Lung (tissue), 12 donors: Measurements from ENCODE around the gene GPC2. TPM values are rescaled to one million over a fixed set of nuclear protein-coding genes. Genes with fewer than 3 reads are reported as not detected.

Experiments used
- ATAC-seq: fragments of 200-7000 bp; cut with Tn5 transposase; one replicate; pipeline ENCODE4 v1.9.1; 2020; ENCODE audit warnings: moderate number of reproducible peaks; ENCODE audit not compliant: insufficient read depth, low FRiP score
- DNase-seq, 3 donors: peaks; one replicate each; pipeline ENCODE4 v3.0.0-alpha.2; 2013 to 2017
- H3K27ac ChIP-seq, 2 donors: one replicate each; pipeline ENCODE4 v1.5.1; 2013; ENCODE audit warnings: mild to moderate bottlenecking in 2 of 2, moderate library complexity in 2 of 2, control low read depth in 1 of 2, inconsistent platforms in 1 of 2, low read depth in 1 of 2, low read length in 1 of 2
- H3K27me3 ChIP-seq, 3 donors: one replicate each; pipeline ENCODE4 v1.5.1; 2013; ENCODE audit warnings: low read length in 2 of 3; ENCODE audit not compliant: control insufficient read depth in 3 of 3, insufficient read depth in 3 of 3
- H3K36me3 ChIP-seq, 4 donors: one replicate each; pipeline ENCODE4 v1.5.1; 2013; ENCODE audit warnings: low read length in 4 of 4, mild to moderate bottlenecking in 1 of 4, moderate library complexity in 1 of 4; ENCODE audit not compliant: control insufficient read depth in 4 of 4, insufficient read depth in 4 of 4
- H3K4me1 ChIP-seq, 5 donors: one replicate each; pipeline ENCODE4 v1.5.1; 2013; ENCODE audit warnings: low read length in 5 of 5, mild to moderate bottlenecking in 2 of 5, moderate library complexity in 1 of 5; ENCODE audit not compliant: control insufficient read depth in 5 of 5, insufficient read depth in 5 of 5
- H3K4me3 ChIP-seq: one replicate; pipeline ENCODE4 v1.5.1; 2013; ENCODE audit warnings: mild to moderate bottlenecking, control low read depth, moderate library complexity
- H3K9ac ChIP-seq, 2 donors: one replicate each; pipeline ENCODE4 v1.5.1; 2013; ENCODE audit warnings: low read length in 2 of 2, control low read depth in 1 of 2; ENCODE audit not compliant: insufficient read depth in 1 of 2
- H3K9me3 ChIP-seq, 4 donors: one replicate each; pipeline ENCODE4 v1.5.1; 2013; ENCODE audit warnings: low read length in 3 of 4, mild to moderate bottlenecking in 1 of 4, moderate library complexity in 1 of 4; ENCODE audit not compliant: control insufficient read depth in 4 of 4, insufficient read depth in 3 of 4
- whole genome bisulfite sequencing, 2 donors: extraction: QIAGEN DNeasy Blood & Tissue Kit; methylation state at CpG; one replicate each; pipeline ENCODE4 v1.1.7; 2013; 5-methylcytosine and 5-hydroxymethylcytosine counted together
- polyA plus RNA-seq, 2 donors: library from polyadenylated mRNA; stranded (reverse); fragments of 200-250 nt; gene quantifications; one replicate each; pipeline ENCODE4 v1.2.1, GENCODE V29; 2013
- total RNA-seq, 2 donors: library from RNA; depleted of rRNA in 1 of 2; stranded (reverse); fragments of >200 nt in 1 of 2; gene quantifications; one replicate each; pipeline ENCODE4 v1.2.1, GENCODE V29; 2014 to 2021
- TF ChIP-seq, protein P1 (sequence below): IDR thresholded peaks from 2 replicates; pipeline ENCODE4 v1.5.1; 2012; ENCODE audit warnings: mild to moderate bottlenecking; ENCODE audit errors: control extremely low read depth, extremely low read depth
- donor health status: control.
- donor health status: control.
- donor health status: Bipolar disorder and iron deficiency.
- donor health status: healthy.
- donor health status: DM: yes; HTN: yes; CAD: no.

The GPC2 gene
- total and polyA plus RNA-seq, 4 donors: 0.61 to 2.1 (median 1.0) TPM

- no peak overlapping the region for H3K27ac ChIP-seq
- H3K9me3 ChIP-seq: no peaks in the 10 kb centered on the region
- peaks cover 0 to 25% (median 3%) of the 10 kb centered on the region in 5 donors for H3K4me1 ChIP-seq
- no peak overlapping the region for H3K9ac ChIP-seq
- 13% methylated on average over 55 to 61 of the region's 61 CpGs for WGBS, 2 donors
- H3K36me3 ChIP-seq: no peaks in the 10 kb centered on the region
- H3K27me3 ChIP-seq: peaks cover 0 to 4% (median 0%) of the 10 kb centered on the region in 3 donors
- DNase-seq (peak in 1 of 3 donors; percentile 37), ATAC-seq (no peak)
- TF ChIP-seq, protein P1, sequence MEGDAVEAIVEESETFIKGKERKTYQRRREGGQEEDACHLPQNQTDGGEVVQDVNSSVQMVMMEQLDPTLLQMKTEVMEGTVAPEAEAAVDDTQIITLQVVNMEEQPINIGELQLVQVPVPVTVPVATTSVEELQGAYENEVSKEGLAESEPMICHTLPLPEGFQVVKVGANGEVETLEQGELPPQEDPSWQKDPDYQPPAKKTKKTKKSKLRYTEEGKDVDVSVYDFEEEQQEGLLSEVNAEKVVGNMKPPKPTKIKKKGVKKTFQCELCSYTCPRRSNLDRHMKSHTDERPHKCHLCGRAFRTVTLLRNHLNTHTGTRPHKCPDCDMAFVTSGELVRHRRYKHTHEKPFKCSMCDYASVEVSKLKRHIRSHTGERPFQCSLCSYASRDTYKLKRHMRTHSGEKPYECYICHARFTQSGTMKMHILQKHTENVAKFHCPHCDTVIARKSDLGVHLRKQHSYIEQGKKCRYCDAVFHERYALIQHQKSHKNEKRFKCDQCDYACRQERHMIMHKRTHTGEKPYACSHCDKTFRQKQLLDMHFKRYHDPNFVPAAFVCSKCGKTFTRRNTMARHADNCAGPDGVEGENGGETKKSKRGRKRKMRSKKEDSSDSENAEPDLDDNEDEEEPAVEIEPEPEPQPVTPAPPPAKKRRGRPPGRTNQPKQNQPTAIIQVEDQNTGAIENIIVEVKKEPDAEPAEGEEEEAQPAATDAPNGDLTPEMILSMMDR: no peak
- H3K4me3 ChIP-seq: no peak overlapping the region
Measured at GRCh38 chr7:100171087-100171681, 6.0 kb downstream of the GPC2 start.

DNA sequence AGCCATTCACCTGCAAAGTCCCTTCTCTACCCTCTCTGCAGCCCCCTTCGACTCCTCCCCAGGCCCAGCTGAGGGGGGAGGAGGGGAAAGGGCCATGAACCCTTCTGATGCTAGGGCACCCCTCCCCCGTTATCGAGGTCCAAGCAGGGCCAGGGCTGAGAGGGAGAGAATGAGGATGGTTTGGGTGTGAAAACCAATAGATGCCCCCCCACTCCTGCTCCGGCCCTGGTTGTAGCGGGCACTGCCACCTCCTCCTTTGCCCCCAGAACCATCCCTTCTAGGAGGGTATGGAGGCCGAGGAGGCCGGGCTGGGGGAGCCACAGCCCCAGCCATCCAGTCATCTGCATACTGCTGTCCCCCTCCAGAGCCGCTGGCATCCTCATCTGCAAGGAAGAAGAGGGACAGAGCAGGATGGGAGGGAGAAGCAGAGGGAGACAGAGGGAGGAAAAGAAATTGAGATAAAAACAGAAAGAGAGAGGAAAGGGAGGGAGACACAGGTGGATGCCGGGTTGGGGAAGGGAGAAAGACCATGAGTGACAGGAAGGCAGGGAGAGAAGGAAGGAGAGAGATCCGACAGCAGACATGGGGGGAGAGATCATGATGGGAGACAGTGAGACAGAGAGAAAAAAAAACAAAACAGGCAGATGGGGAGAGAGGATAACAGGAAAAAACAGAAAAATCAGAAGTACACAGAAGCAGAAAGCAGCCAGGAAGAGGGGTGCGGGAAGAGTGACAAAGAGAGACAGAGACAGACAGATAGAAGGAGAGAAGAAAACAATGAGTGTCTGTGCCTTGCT is 6.9 kb downstream of the GPC2 start:
- Histone ChIP-seq H3K4me3 (no peak overlapping the region), H3K36me3 (no peaks in the 10 kb centered on the region), H3K9me3 (no peaks in the 10 kb centered on the region), H3K9ac (no peak overlapping the region), H3K27ac (no peak overlapping the region), H3K4me1 (peaks cover 0 to 25% (median 3%) of the 10 kb centered on the region in 5 donors), H3K27me3 (peaks cover 0 to 4% (median 0%) of the 10 kb centered on the region in 3 donors)
- ATAC-seq (no peak), DNase-seq (no peak)
- TF ChIP-seq, protein P1: no peak
- WGBS, 2 donors: 91 to 94% methylated on average over 11 of the region's 11 CpGs

- Histone ChIP-seq H3K4me1 (peaks cover 0 to 25% (median 3%) of the 10 kb centered on the region in 5 donors), H3K9ac (no peak overlapping the region), H3K9me3 (no peaks in the 10 kb centered on the region), H3K4me3 (no peak overlapping the region), H3K27ac (no peak overlapping the region), H3K36me3 (no peaks in the 10 kb centered on the region), H3K27me3 (peaks cover 0 to 4% (median 0%) of the 10 kb centered on the region in 3 donors)
- 84 to 87% methylated on average over 11 of the region's 11 CpGs for whole genome bisulfite sequencing, 2 donors
- DNase-seq: no peak
- TF ChIP-seq, protein P1: no peak
- ATAC-seq: no peak
Measured at GRCh38 chr7:100169147-100169850, 7.9 kb downstream of the GPC2 start.
